Measurements from ENCODE around the gene PRKCB.

The PRKCB gene

DNA sequence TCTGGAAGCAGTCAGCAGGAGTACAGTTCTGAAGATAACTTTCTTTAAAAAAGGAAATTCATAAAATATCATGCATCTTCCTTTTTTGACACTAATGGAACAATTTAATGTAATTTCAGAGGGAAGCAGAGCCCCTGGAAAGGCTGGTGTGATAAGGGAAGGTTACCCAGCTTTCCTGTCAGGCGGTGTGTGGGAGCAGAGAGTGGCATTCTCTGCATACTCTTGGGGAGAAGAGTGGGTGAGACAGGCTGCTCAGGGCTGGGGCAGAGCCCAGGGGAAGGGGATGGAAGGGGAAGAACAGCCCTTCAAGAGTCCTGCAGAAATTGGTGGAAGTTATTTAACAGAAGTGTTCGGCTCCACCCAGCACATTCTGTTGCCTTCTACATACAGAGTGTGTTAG, 84.7 kb downstream of the PRKCB start:
- Histone ChIP-seq H3K9me3 (ENCODE audit: control insufficient read depth, insufficient read depth, low read length) (0 out of 2 replicates have a peak, but pooled peaks cover 3% of the 10 kb centered on the region), H3K27ac (ENCODE audit: low read depth, low read length) (no peak overlapping the region), H3K27me3 (ENCODE audit: control insufficient read depth, low read length) (0 out of 2 replicates have a peak, but pooled peaks cover 2% of the 10 kb centered on the region), H3K79me2 (ENCODE audit: control insufficient read depth, low read length) (no peaks in the 10 kb centered on the region), H4K20me1 (ENCODE audit: control insufficient read depth, insufficient read depth, low read depth, low read length) (no peaks in the 10 kb centered on the region), H3K4me1 (ENCODE audit: control insufficient read depth, low read length) (no peaks in the 10 kb centered on the region), H3K4me3 (ENCODE audit: low read length) (no peak overlapping the region), H3K4me2 (ENCODE audit: low read length) (no peak overlapping the region), H3F3A (ENCODE audit: control insufficient read depth, insufficient read depth) (no peaks in the 10 kb centered on the region), H3K9me2 (replicated peaks; ENCODE audit: control insufficient read depth, low read length) (no peaks in the 10 kb centered on the region), H3K36me3 (ENCODE audit: control insufficient read depth, low read length) (no peaks in the 10 kb centered on the region)
- TF ChIP-seq, protein P1, sequence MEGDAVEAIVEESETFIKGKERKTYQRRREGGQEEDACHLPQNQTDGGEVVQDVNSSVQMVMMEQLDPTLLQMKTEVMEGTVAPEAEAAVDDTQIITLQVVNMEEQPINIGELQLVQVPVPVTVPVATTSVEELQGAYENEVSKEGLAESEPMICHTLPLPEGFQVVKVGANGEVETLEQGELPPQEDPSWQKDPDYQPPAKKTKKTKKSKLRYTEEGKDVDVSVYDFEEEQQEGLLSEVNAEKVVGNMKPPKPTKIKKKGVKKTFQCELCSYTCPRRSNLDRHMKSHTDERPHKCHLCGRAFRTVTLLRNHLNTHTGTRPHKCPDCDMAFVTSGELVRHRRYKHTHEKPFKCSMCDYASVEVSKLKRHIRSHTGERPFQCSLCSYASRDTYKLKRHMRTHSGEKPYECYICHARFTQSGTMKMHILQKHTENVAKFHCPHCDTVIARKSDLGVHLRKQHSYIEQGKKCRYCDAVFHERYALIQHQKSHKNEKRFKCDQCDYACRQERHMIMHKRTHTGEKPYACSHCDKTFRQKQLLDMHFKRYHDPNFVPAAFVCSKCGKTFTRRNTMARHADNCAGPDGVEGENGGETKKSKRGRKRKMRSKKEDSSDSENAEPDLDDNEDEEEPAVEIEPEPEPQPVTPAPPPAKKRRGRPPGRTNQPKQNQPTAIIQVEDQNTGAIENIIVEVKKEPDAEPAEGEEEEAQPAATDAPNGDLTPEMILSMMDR (IDR thresholded peaks at IDR 0.05; ENCODE audit: low read depth, low read length, poor library complexity, severe bottlenecking) = no peak
- TF ChIP-seq EZH2phosphoT487 (IDR thresholded peaks at IDR 0.05; ENCODE audit: borderline replicate concordance, low read length) = no peak

DNA sequence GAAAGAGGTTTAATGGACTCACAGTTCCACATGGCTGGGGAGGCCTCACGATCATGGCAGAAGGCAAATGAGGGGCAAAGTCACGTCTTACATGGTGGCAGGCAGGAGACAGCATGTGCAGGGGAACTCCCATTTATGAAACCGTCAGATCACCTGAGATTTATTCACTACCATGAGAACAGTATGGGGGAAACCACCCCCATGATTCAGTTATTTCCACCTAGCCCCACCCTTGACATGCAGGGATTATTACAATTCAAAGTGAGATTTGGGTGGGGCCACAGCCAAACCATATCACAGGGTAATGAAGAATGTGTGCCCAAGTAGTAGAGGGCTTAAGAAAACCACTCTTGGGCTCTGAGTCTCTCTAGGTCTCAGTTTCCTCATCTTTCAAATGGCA, 85.1 kb downstream of the PRKCB start:
- Histone ChIP-seq H3K9me2 (replicated peaks; ENCODE audit: control insufficient read depth, low read length) (no peaks in the 10 kb centered on the region), H3K79me2 (ENCODE audit: control insufficient read depth, low read length) (no peaks in the 10 kb centered on the region), H3K27me3 (ENCODE audit: control insufficient read depth, low read length) (0 out of 2 replicates have a peak, but pooled peaks cover 2% of the 10 kb centered on the region), H3K36me3 (ENCODE audit: control insufficient read depth, low read length) (no peaks in the 10 kb centered on the region), H3K4me2 (ENCODE audit: low read length) (no peak overlapping the region), H3F3A (ENCODE audit: control insufficient read depth, insufficient read depth) (no peaks in the 10 kb centered on the region), H3K4me1 (ENCODE audit: control insufficient read depth, low read length) (no peaks in the 10 kb centered on the region), H3K4me3 (ENCODE audit: low read length) (no peak overlapping the region), H4K20me1 (ENCODE audit: control insufficient read depth, insufficient read depth, low read depth, low read length) (no peaks in the 10 kb centered on the region), H3K27ac (ENCODE audit: low read depth, low read length) (no peak overlapping the region), H3K9me3 (ENCODE audit: control insufficient read depth, insufficient read depth, low read length) (0 out of 2 replicates have a peak, but pooled peaks cover 3% of the 10 kb centered on the region)
- TF ChIP-seq, protein P1 (IDR thresholded peaks at IDR 0.05; ENCODE audit: low read depth, low read length, poor library complexity, severe bottlenecking) = no peak
- TF ChIP-seq EZH2phosphoT487 (IDR thresholded peaks at IDR 0.05; ENCODE audit: borderline replicate concordance, low read length) = no peak

DNA sequence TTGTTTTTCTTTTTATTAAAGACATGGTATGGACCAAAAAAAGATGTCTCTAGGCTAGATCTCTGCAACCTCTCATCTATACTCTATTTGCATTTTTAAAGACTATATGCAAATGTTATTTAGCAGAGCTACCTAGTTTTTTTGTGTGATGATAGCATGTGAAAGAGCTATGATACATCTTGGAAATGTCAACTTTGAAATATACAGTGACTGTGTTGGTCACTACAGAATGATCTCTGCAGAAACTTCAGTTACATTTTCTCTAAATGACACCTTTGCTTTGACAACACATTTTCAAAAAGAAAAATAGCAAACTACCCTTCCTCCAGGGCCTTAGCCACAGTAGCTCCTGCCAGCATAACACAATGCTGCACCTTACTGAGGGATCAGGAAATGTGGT, 86.6 kb downstream of the PRKCB start:
- H3K9me2 ChIP-seq (replicated peaks; ENCODE audit: control insufficient read depth, low read length) = no peaks in the 10 kb centered on the region
- H3K9me3 ChIP-seq (ENCODE audit: control insufficient read depth, insufficient read depth, low read length) = 0 out of 2 replicates have a peak, but pooled peaks cover 3% of the 10 kb centered on the region
- no peaks in the 10 kb centered on the region for H4K20me1 ChIP-seq (ENCODE audit: control insufficient read depth, insufficient read depth, low read depth, low read length)
- H3K27me3 ChIP-seq (ENCODE audit: control insufficient read depth, low read length) = 0 out of 2 replicates have a peak, but pooled peaks cover 2% of the 10 kb centered on the region
- H3K79me2 ChIP-seq (ENCODE audit: control insufficient read depth, low read length) = no peaks in the 10 kb centered on the region
- no peaks in the 10 kb centered on the region for H3K36me3 ChIP-seq (ENCODE audit: control insufficient read depth, low read length)
- no peaks in the 10 kb centered on the region for H3K4me1 ChIP-seq (ENCODE audit: control insufficient read depth, low read length)
- no peak overlapping the region for H3K4me2 ChIP-seq (ENCODE audit: low read length)
- TF ChIP-seq, protein P1 (IDR thresholded peaks at IDR 0.05; ENCODE audit: low read depth, low read length, poor library complexity, severe bottlenecking) = no peak
- no peak for TF ChIP-seq EZH2phosphoT487 (IDR thresholded peaks at IDR 0.05; ENCODE audit: borderline replicate concordance, low read length)
- H3F3A ChIP-seq (ENCODE audit: control insufficient read depth, insufficient read depth) = no peaks in the 10 kb centered on the region
- no peak overlapping the region for H3K27ac ChIP-seq (ENCODE audit: low read depth, low read length)
- H3K4me3 ChIP-seq (ENCODE audit: low read length) = no peak overlapping the region
